GM23338 (cell line): ENCODE results near the gene RILPL1. TPM values are rescaled to one million over a fixed set of nuclear protein-coding genes. Genes with fewer than 3 reads are reported as not detected.

ENCODE experiments used
- ATAC-seq: fragments of 200-7000 bp; cut with Tn5 transposase; 3 replicates; pipeline ENCODE4 v1.9.1; 2020
- DNase-seq: peaks from one replicate; pipeline ENCODE4 v3.0.0-alpha.2; 2015; ENCODE audit warnings: low spot score
- H2AFZ ChIP-seq: fragments of 200-600 bp; sonication (generic); 2 replicates; pipeline ENCODE4 v1.8.0; 2016; ENCODE audit warnings: antibody characterized with exemption, mild to moderate bottlenecking, moderate library complexity
- H3F3A ChIP-seq: fragments of 200-600 bp; sonication (generic); replicated peaks from 2 replicates; pipeline ENCODE4 v1.8.0; 2017; ENCODE audit warnings: antibody characterized with exemption, mixed run types, low read depth
- H3K27ac ChIP-seq: fragments of 200-600 bp; sonication (generic); 2 replicates; pipeline ENCODE4 v1.6.1; 2016; ENCODE audit warnings: low read depth
- H3K27me3 ChIP-seq: fragments of 200-600 bp; sonication (generic); 2 replicates; pipeline ENCODE4 v1.8.0; 2016; ENCODE audit warnings: mild to moderate bottlenecking, mixed run types, moderate library complexity; ENCODE audit not compliant: insufficient read depth
- H3K36me3 ChIP-seq: fragments of 200-600 bp; sonication (generic); 2 replicates; pipeline ENCODE4 v1.8.0; 2016; ENCODE audit warnings: mild to moderate bottlenecking; ENCODE audit not compliant: insufficient read depth
- H3K4me1 ChIP-seq: fragments of 200-600 bp; sonication (generic); 2 replicates; pipeline ENCODE4 v1.8.0; 2016; ENCODE audit warnings: mild to moderate bottlenecking, moderate library complexity; ENCODE audit not compliant: insufficient read depth
- H3K4me2 ChIP-seq: fragments of 200-600 bp; sonication (generic); 2 replicates; pipeline ENCODE4 v1.7.1; 2017; ENCODE audit warnings: mixed run types
- H3K4me3 ChIP-seq: fragments of 200-600 bp; sonication (generic); 2 replicates; pipeline ENCODE4 v1.6.1; 2016; ENCODE audit warnings: mixed run types
- H3K79me2 ChIP-seq: fragments of 200-600 bp; sonication (generic); replicated peaks from 2 replicates; pipeline ENCODE4 v1.8.0; 2017; ENCODE audit warnings: mild to moderate bottlenecking; ENCODE audit not compliant: insufficient read depth
- H3K9me2 ChIP-seq: fragments of 200-600 bp; sonication (generic); 2 replicates; pipeline ENCODE4 v1.8.0; 2017; ENCODE audit not compliant: insufficient read depth
- H4K20me1 ChIP-seq: fragments of 200-600 bp; sonication (generic); replicated peaks from 2 replicates; pipeline ENCODE4 v1.8.0; 2017; ENCODE audit warnings: mild to moderate bottlenecking; ENCODE audit not compliant: insufficient read depth
- H3K27ac Mint-ChIP-seq: 2 replicates; pipeline ENCODE4 v1.8.0; 2020; ENCODE audit warnings: inconsistent platforms, mild to moderate bottlenecking, moderate library complexity, mixed read lengths
- H3K27me3 Mint-ChIP-seq: 3 replicates; pipeline ENCODE4 v1.8.0; 2022; ENCODE audit warnings: low read depth, mild to moderate bottlenecking, moderate library complexity, mixed read lengths, inconsistent platforms; ENCODE audit not compliant: insufficient read depth, poor library complexity
- H3K36me3 Mint-ChIP-seq: 3 replicates; pipeline ENCODE4 v1.8.0; 2021; ENCODE audit warnings: low read depth, mild to moderate bottlenecking, inconsistent platforms, moderate library complexity, mixed read lengths
- H3K4me1 Mint-ChIP-seq: 3 replicates; pipeline ENCODE4 v1.8.0; 2020; ENCODE audit warnings: mild to moderate bottlenecking, inconsistent platforms, mixed read lengths
- H3K4me3 Mint-ChIP-seq: 3 replicates; pipeline ENCODE4 v1.8.0; 2021; ENCODE audit warnings: moderate library complexity, mild to moderate bottlenecking, inconsistent platforms, mixed read lengths
- H3K9me3 Mint-ChIP-seq: 3 replicates; pipeline ENCODE4 v1.8.0; 2020; ENCODE audit warnings: moderate library complexity, mild to moderate bottlenecking, inconsistent platforms, mixed read lengths
- CREB1 ChIP-seq: fragments of 250-450 bp; sonication (Bioruptor Pico); IDR thresholded peaks from 2 replicates; pipeline ENCODE4 v1.5.0; 2020; ENCODE audit warnings: low read depth, mild to moderate bottlenecking, moderate library complexity
- ETS1 ChIP-seq: IDR thresholded peaks from 2 replicates; pipeline ENCODE4 v1.6.1; 2016; ENCODE audit warnings: antibody characterized with exemption
- EZH2 ChIP-seq: fragments of 200-600 bp; sonication (generic); IDR thresholded peaks from one replicate; pipeline ENCODE4 v1.8.0; 2017; ENCODE audit warnings: antibody characterized with exemption, mild to moderate bottlenecking, low read depth; ENCODE audit not compliant: unreplicated experiment
- EZH2phosphoT487 ChIP-seq: fragments of 200-600 bp; sonication (generic); IDR thresholded peaks from one replicate; pipeline ENCODE4 v1.8.1; 2018; ENCODE audit warnings: antibody characterized with exemption; ENCODE audit not compliant: unreplicated experiment
- JUNB ChIP-seq: IDR thresholded peaks from one replicate; pipeline ENCODE4 v1.6.1; 2016; ENCODE audit warnings: antibody characterized with exemption; ENCODE audit not compliant: unreplicated experiment
- NANOG ChIP-seq: IDR thresholded peaks from 2 replicates; pipeline ENCODE4 v1.6.1; 2016; ENCODE audit warnings: antibody characterized with exemption, borderline replicate concordance
- POLR2AphosphoS5 ChIP-seq: IDR thresholded peaks from 2 replicates; pipeline ENCODE4 v1.6.1; 2016; ENCODE audit warnings: antibody characterized with exemption, low read depth
- REST ChIP-seq: IDR thresholded peaks from one replicate; pipeline ENCODE4 v1.6.1; 2018; ENCODE audit warnings: antibody characterized with exemption; ENCODE audit not compliant: unreplicated experiment
- STAT1 ChIP-seq: IDR thresholded peaks from one replicate; pipeline ENCODE4 v1.6.1; 2016; ENCODE audit warnings: antibody characterized with exemption; ENCODE audit not compliant: unreplicated experiment
- ZNF114 ChIP-seq: fragments of 250-450 bp; sonication (Bioruptor Pico); IDR thresholded peaks from 2 replicates; pipeline ENCODE4 v1.5.0; 2020; ENCODE audit warnings: mild to moderate bottlenecking, moderate library complexity
- ZNF331 ChIP-seq: fragments of 250-450 bp; sonication (Bioruptor Pico); IDR thresholded peaks from 2 replicates; pipeline ENCODE4 v1.5.0; 2020; ENCODE audit warnings: low read depth, mild to moderate bottlenecking, moderate library complexity
- polyA plus RNA-seq: library from polyadenylated mRNA; unstranded; fragments of >200 nt; fragmentation: Nextera tagmentation; extraction: Ambion mirVana; gene quantifications from 2 replicates; pipeline ENCODE4 v1.2.1, GENCODE V29; 2016
- total RNA-seq: library from RNA; depleted of rRNA; stranded (reverse); fragments of >200 nt; shearing (Covaris generic); gene quantifications from 2 replicates; pipeline ENCODE4 v1.2.3, GENCODE V29; 2014
- TF ChIP-seq, protein P1 (sequence below), 2 experiments: fragments of 200-600 bp in 1 of 2; sonication (generic) in 1 of 2; conservative IDR thresholded peaks; 2 replicates each; pipeline versions ENCODE4 v1.5.1 to v1.6.1; 2016 to 2017; ENCODE audit warnings: antibody characterized with exemption in 2 of 2, low read depth in 2 of 2, mild to moderate bottlenecking in 2 of 2, moderate library complexity in 1 of 2
- TF ChIP-seq, protein P2 (sequence below): fragments of 250-450 bp; sonication (Bioruptor Pico); IDR thresholded peaks from 2 replicates; pipeline ENCODE4 v1.5.0; 2020; ENCODE audit warnings: mild to moderate bottlenecking, moderate library complexity

The RILPL1 gene
- total and polyA plus RNA-seq, 2 experiments from 2014 or later: 3.9 to 7.9 TPM

- TF ChIP-seq ZNF114 (CRISPR knock-in tag) (no peak), NANOG (no peak), REST (no peak), EZH2phosphoT487 (no peak), STAT1 (no peak), POLR2AphosphoS5 (no peak), ETS1 (no peak), EZH2 (no peak), JUNB (no peak), CREB1 (CRISPR knock-in tag) (no peak), ZNF331 (no peak)
- TF ChIP-seq, protein P1, sequence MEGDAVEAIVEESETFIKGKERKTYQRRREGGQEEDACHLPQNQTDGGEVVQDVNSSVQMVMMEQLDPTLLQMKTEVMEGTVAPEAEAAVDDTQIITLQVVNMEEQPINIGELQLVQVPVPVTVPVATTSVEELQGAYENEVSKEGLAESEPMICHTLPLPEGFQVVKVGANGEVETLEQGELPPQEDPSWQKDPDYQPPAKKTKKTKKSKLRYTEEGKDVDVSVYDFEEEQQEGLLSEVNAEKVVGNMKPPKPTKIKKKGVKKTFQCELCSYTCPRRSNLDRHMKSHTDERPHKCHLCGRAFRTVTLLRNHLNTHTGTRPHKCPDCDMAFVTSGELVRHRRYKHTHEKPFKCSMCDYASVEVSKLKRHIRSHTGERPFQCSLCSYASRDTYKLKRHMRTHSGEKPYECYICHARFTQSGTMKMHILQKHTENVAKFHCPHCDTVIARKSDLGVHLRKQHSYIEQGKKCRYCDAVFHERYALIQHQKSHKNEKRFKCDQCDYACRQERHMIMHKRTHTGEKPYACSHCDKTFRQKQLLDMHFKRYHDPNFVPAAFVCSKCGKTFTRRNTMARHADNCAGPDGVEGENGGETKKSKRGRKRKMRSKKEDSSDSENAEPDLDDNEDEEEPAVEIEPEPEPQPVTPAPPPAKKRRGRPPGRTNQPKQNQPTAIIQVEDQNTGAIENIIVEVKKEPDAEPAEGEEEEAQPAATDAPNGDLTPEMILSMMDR (conservative IDR thresholded peaks at IDR 0.05; ENCODE audit: low read depth in 2 of 2): no peak
- TF ChIP-seq, protein P2, sequence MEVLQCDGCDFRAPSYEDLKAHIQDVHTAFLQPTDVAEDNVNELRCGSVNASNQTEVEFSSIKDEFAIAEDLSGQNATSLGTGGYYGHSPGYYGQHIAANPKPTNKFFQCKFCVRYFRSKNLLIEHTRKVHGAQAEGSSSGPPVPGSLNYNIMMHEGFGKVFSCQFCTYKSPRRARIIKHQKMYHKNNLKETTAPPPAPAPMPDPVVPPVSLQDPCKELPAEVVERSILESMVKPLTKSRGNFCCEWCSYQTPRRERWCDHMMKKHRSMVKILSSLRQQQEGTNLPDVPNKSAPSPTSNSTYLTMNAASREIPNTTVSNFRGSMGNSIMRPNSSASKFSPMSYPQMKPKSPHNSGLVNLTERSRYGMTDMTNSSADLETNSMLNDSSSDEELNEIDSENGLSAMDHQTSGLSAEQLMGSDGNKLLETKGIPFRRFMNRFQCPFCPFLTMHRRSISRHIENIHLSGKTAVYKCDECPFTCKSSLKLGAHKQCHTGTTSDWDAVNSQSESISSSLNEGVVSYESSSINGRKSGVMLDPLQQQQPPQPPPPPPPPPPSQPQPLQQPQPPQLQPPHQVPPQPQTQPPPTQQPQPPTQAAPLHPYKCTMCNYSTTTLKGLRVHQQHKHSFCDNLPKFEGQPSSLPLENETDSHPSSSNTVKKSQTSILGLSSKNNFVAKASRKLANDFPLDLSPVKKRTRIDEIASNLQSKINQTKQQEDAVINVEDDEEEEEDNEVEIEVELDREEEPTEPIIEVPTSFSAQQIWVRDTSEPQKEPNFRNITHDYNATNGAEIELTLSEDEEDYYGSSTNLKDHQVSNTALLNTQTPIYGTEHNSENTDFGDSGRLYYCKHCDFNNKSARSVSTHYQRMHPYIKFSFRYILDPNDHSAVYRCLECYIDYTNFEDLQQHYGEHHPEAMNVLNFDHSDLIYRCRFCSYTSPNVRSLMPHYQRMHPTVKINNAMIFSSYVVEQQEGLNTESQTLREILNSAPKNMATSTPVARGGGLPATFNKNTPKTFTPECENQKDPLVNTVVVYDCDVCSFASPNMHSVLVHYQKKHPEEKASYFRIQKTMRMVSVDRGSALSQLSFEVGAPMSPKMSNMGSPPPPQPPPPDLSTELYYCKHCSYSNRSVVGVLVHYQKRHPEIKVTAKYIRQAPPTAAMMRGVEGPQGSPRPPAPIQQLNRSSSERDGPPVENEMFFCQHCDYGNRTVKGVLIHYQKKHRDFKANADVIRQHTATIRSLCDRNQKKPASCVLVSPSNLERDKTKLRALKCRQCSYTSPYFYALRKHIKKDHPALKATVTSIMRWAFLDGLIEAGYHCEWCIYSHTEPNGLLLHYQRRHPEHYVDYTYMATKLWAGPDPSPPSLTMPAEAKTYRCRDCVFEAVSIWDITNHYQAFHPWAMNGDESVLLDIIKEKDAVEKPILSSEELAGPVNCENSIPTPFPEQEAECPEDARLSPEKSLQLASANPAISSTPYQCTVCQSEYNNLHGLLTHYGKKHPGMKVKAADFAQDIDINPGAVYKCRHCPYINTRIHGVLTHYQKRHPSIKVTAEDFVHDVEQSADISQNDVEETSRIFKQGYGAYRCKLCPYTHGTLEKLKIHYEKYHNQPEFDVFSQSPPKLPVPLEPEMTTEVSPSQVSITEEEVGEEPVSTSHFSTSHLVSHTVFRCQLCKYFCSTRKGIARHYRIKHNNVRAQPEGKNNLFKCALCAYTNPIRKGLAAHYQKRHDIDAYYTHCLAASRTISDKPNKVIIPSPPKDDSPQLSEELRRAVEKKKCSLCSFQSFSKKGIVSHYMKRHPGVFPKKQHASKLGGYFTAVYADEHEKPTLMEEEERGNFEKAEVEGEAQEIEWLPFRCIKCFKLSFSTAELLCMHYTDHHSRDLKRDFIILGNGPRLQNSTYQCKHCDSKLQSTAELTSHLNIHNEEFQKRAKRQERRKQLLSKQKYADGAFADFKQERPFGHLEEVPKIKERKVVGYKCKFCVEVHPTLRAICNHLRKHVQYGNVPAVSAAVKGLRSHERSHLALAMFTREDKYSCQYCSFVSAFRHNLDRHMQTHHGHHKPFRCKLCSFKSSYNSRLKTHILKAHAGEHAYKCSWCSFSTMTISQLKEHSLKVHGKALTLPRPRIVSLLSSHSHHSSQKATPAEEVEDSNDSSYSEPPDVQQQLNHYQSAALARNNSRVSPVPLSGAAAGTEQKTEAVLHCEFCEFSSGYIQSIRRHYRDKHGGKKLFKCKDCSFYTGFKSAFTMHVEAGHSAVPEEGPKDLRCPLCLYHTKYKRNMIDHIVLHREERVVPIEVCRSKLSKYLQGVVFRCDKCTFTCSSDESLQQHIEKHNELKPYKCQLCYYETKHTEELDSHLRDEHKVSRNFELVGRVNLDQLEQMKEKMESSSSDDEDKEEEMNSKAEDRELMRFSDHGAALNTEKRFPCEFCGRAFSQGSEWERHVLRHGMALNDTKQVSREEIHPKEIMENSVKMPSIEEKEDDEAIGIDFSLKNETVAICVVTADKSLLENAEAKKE: no peak
- Mint-ChIP-seq H3K4me1 (no peaks in the 10 kb centered on the region), H3K4me3 (no peak overlapping the region), H3K27ac (no peak overlapping the region), H3K9me3 (no peaks in the 10 kb centered on the region), H3K27me3 (peaks cover 5% of the 10 kb centered on the region), H3K36me3 (peaks cover 5% of the 10 kb centered on the region; the same call in 2 of the 3 replicates)
- H3K4me2 ChIP-seq: no peak overlapping the region
- H3K79me2 ChIP-seq: no peaks in the 10 kb centered on the region
- H3K4me1 ChIP-seq: no peaks in the 10 kb centered on the region
- H2AFZ ChIP-seq: no peak overlapping the region
- H3K27me3 ChIP-seq: no peaks in the 10 kb centered on the region
- H3K36me3 ChIP-seq: no peaks in the 10 kb centered on the region
- DNase-seq: no peak
- H3K9me2 ChIP-seq: no peaks in the 10 kb centered on the region
- H3K4me3 ChIP-seq: no peak overlapping the region
- no peak; the same call in 2 of the 3 replicates for ATAC-seq
- H3K27ac ChIP-seq: no peak overlapping the region
- no peaks in the 10 kb centered on the region; the same call in 1 of the 2 replicates for H4K20me1 ChIP-seq
- no peaks in the 10 kb centered on the region for H3F3A ChIP-seq
These were observed 27.3 kb downstream of the RILPL1 start for GRCh38 chr12:123506059-123506842.
